Hepatocyte (in vitro differentiated cells): ENCODE data around the gene TFAP2A. TPM values are rescaled to one million over a fixed set of nuclear protein-coding genes. Genes with fewer than 3 reads are reported as not detected.

Experiments used
- DNase-seq: peaks from one replicate; pipeline ENCODE4 v3.0.0-alpha.2; 2016; ENCODE audit warnings: low spot score
- H2AFZ ChIP-seq: fragments of 200-600 bp; sonication (generic); 2 replicates; pipeline ENCODE4 v1.6.0; 2016; ENCODE audit warnings: antibody characterized with exemption, mild to moderate bottlenecking
- H3K27ac ChIP-seq: fragments of 200-600 bp; sonication (generic); 2 replicates; pipeline ENCODE4 v1.5.1; 2016; ENCODE audit warnings: mild to moderate bottlenecking
- H3K27me3 ChIP-seq: fragments of 200-600 bp; sonication (generic); 2 replicates; pipeline ENCODE4 v1.6.1; 2016
- H3K36me3 ChIP-seq: fragments of 200-600 bp; sonication (generic); replicated peaks from 2 replicates; pipeline ENCODE4 v1.5.1; 2016; ENCODE audit warnings: low read depth; ENCODE audit not compliant: insufficient read depth
- H3K4me1 ChIP-seq: fragments of 200-600 bp; sonication (generic); 2 replicates; pipeline ENCODE4 v1.5.1; 2016; ENCODE audit warnings: mild to moderate bottlenecking, moderate library complexity; ENCODE audit not compliant: insufficient read depth
- H3K4me2 ChIP-seq: fragments of 200-600 bp; sonication (generic); 2 replicates; pipeline ENCODE4 v1.6.0; 2016
- H3K4me3 ChIP-seq: fragments of 200-600 bp; sonication (generic); 2 replicates; pipeline ENCODE4 v1.5.1; 2016; ENCODE audit warnings: mild to moderate bottlenecking
- H3K79me2 ChIP-seq: fragments of 200-600 bp; sonication (generic); 2 replicates; pipeline ENCODE4 v1.6.0; 2017; ENCODE audit warnings: mild to moderate bottlenecking
- H3K9me2 ChIP-seq: fragments of 200-600 bp; sonication (generic); replicated peaks from 2 replicates; pipeline ENCODE4 v1.6.0; 2017; ENCODE audit warnings: mild to moderate bottlenecking; ENCODE audit not compliant: insufficient read depth
- H3K9me3 ChIP-seq: fragments of 200-600 bp; sonication (generic); 2 replicates; pipeline ENCODE4 v1.5.1; 2016; ENCODE audit warnings: low read depth, mild to moderate bottlenecking
- H4K20me1 ChIP-seq: fragments of 200-600 bp; sonication (generic); 2 replicates; pipeline ENCODE4 v1.6.0; 2016; ENCODE audit warnings: mild to moderate bottlenecking; ENCODE audit not compliant: insufficient read depth, poor library complexity, severe bottlenecking
- EZH2 ChIP-seq: fragments of 200-600 bp; sonication (generic); IDR thresholded peaks from 2 replicates; pipeline ENCODE4 v1.6.1; 2016; ENCODE audit warnings: antibody characterized with exemption, mild to moderate bottlenecking, borderline replicate concordance
- EZH2phosphoT487 ChIP-seq: fragments of 200-600 bp; sonication (generic); IDR thresholded peaks from one replicate; pipeline ENCODE4 v1.6.1; 2018; ENCODE audit warnings: antibody characterized with exemption, mild to moderate bottlenecking, low read depth, moderate library complexity; ENCODE audit not compliant: unreplicated experiment, severe bottlenecking
- WGBS: methylation state at CpG from one replicate; pipeline ENCODE4 v1.1.6; 2016; ENCODE audit warnings: low lambda C conversion rate; ENCODE audit errors: missing lambda C conversion rate; 5-methylcytosine and 5-hydroxymethylcytosine counted together
- polyA plus RNA-seq: library from polyadenylated mRNA; unstranded; fragments of >200 nt; fragmentation: Nextera tagmentation; extraction: Ambion mirVana; gene quantifications from 2 replicates; pipeline ENCODE4 v1.2.1, GENCODE V29; 2016
- total RNA-seq: library from RNA; depleted of rRNA; stranded (reverse); fragments of >200 nt; gene quantifications from 2 replicates; pipeline ENCODE4 v1.2.3, GENCODE V29; 2014
- TF ChIP-seq, protein P1 (sequence below): fragments of 200-600 bp; sonication (generic); IDR thresholded peaks from 2 replicates; pipeline ENCODE4 v1.5.1; 2016; ENCODE audit warnings: antibody characterized with exemption, mild to moderate bottlenecking; ENCODE audit not compliant: poor library complexity

TFAP2A gene
- total and polyA plus RNA-seq, 2 experiments from 2014 or later, result 6.2 to 14.9 TPM

DNA sequence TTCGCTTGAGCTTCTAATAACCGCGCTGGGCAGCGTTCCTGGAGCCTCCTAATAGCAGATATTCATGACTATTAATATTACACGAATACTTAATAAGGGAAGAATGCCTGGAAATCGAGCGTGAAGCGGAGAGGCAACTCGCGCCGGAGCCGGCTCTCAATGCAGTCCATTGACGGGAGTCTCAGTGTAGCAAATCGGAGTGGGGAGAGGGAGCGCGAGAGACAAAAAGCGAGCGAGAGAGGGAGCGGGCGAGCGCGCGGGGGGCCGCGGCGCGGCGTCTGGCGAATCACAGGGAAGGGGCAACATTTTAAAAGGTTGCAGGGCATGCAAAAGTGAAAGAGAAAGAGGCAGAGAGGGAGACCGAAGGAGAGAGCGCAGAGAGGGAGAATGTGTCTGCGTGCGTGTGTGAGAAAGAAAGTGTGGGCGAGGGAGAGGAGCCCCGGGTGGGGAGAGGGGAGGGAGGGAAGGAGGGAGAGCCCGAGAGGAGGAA, 2.9 kb downstream of the TFAP2A start:
- no peaks in the 10 kb centered on the region for H3K36me3 ChIP-seq
- TF ChIP-seq EZH2phosphoT487, result peak; percentile 86
- peak; percentile 30 for TF ChIP-seq EZH2
- TF ChIP-seq, protein P1, sequence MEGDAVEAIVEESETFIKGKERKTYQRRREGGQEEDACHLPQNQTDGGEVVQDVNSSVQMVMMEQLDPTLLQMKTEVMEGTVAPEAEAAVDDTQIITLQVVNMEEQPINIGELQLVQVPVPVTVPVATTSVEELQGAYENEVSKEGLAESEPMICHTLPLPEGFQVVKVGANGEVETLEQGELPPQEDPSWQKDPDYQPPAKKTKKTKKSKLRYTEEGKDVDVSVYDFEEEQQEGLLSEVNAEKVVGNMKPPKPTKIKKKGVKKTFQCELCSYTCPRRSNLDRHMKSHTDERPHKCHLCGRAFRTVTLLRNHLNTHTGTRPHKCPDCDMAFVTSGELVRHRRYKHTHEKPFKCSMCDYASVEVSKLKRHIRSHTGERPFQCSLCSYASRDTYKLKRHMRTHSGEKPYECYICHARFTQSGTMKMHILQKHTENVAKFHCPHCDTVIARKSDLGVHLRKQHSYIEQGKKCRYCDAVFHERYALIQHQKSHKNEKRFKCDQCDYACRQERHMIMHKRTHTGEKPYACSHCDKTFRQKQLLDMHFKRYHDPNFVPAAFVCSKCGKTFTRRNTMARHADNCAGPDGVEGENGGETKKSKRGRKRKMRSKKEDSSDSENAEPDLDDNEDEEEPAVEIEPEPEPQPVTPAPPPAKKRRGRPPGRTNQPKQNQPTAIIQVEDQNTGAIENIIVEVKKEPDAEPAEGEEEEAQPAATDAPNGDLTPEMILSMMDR, result no peak
- peaks cover 8% of the 10 kb centered on the region for H3K4me1 ChIP-seq
- H3K4me2 ChIP-seq, result peak overlapping the region; percentile 82
- H3K9me3 ChIP-seq, result no peaks in the 10 kb centered on the region
- H2AFZ ChIP-seq, result peak overlapping the region; percentile 82
- H3K9me2 ChIP-seq, result no peaks in the 10 kb centered on the region
- peak overlapping the region; percentile 75 for H3K4me3 ChIP-seq
- H3K79me2 ChIP-seq, result peaks cover 62% of the 10 kb centered on the region
- peak; percentile 81 for DNase-seq
- H3K27me3 ChIP-seq, result peaks cover 94% of the 10 kb centered on the region
- H3K27ac ChIP-seq, result peak overlapping the region; percentile 83
- WGBS, result 2% methylated on average over 30 of the region's 36 CpGs
- H4K20me1 ChIP-seq, result peaks cover 3% of the 10 kb centered on the region

DNA sequence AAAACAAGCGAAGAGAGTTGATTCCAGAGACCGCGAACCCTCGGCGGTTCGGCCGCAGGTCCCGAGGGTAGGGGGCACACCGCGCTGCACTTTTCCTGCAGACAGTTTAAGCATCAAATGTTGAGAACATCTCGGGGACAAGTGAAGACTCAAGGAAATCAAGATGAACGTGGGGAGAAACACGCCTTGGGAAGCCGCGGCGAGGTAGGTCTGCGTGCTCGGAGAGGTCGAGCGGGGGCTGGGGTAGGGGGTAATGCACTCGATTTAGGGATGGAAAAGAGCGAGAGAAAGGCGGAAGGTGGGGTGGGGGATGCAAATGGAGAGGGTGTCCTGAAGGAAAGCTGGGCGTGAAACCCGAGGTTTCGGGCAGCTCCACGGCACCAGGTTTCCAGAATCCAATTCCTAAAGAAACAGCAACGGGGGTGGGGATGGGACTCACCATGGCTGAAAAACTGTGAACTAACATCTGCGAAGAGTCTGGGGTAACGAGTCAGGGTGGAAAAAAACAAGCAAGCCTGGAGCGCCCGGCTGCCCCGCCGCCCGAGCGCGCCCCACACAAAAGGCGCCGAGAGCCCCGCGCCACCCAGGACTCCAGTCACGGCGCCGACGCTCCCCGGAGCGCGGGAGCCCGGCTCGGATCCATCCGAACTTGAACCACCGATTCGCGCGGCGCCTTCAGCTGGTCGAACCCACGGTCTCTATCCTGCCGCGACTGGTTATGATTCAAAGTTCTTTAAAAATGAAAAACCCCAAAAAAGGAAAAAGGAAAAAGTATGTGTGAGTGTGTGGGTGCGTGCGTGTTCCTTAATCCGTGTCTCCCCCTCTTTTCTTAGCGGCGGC, 3.5 kb downstream of the TFAP2A start:
- H3K79me2 ChIP-seq, result peaks cover 67% of the 10 kb centered on the region
- H3K27me3 ChIP-seq, result peaks cover 94% of the 10 kb centered on the region

DNA sequence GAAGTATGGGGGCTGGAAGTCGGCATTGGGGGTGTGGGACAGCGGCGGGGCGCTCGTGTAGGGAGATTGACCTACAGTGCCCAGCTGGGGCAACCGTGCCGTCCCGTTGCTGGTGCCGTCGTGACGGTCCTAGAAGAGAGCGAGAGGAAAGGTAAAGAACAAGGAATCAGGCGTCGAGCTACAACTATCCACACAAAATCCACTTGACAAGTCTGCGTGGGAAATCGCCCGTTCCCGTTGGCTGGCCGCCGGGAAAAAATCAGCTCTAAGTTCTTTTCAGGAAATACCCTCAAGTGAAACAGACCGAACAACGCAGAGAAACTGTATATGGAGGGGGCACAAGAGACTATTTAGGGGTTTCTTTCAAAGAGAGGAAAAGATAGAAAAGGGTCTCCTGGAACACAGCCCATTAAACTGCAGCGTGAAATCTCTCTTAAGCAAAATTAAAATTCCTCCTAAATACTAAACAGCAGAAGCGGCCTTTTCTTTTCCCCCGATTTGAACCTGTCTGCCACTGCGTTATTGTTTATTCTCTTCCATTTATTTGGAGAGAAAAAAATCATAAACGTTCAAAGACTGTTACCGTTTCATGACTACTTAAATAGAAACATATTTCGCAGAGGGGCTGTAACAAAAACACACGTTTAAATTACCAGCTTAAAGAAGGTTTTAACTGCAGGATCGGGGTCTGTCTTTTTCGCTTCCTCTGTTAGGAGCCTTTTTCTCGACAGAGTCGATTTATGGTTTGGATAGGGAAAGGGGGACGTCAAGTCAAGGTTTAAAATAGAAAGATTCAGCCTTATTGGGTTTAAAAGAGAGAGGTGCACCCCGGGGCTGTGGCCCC, 4.4 kb downstream of the TFAP2A start:
- Histone ChIP-seq H3K27me3 (peaks cover 94% of the 10 kb centered on the region), H3K27ac (peak overlapping the region; percentile 83), H3K9me3 (no peaks in the 10 kb centered on the region), H3K79me2 (peaks cover 75% of the 10 kb centered on the region), H3K9me2 (no peaks in the 10 kb centered on the region), H3K4me1 (peaks cover 8% of the 10 kb centered on the region), H3K4me3 (peak overlapping the region; percentile 75), H3K36me3 (no peaks in the 10 kb centered on the region), H2AFZ (no peak overlapping the region), H4K20me1 (peaks cover 3% of the 10 kb centered on the region), H3K4me2 (peak overlapping the region; percentile 82)
- TF ChIP-seq EZH2 (peak; percentile 39), EZH2phosphoT487 (peak; percentile 83)
- TF ChIP-seq, protein P1, result no peak
- no peak for DNase-seq
- WGBS, result 3% methylated on average over 36 of the region's 36 CpGs

More for the DNA sequence above, 3.5 kb downstream of the TFAP2A start:
- TF ChIP-seq EZH2 (peak; percentile 95), EZH2phosphoT487 (peak; percentile 25)
- TF ChIP-seq, protein P1, result no peak
- Histone ChIP-seq H3K9me2 (no peaks in the 10 kb centered on the region), H3K4me1 (peaks cover 8% of the 10 kb centered on the region), H2AFZ (peak overlapping the region; percentile 82), H3K4me2 (peak overlapping the region; percentile 82), H3K9me3 (no peaks in the 10 kb centered on the region), H3K36me3 (no peaks in the 10 kb centered on the region), H3K27ac (peak overlapping the region; percentile 83), H3K4me3 (peak overlapping the region; percentile 75), H4K20me1 (peaks cover 3% of the 10 kb centered on the region)
- no peak for DNase-seq
- WGBS, result 2% methylated on average over 58 of the region's 65 CpGs
